Astrocyte (in vitro differentiated cells and primary cell): ENCODE results near the gene PHLPP2.

Source experiments
- EZH2 ChIP-seq: IDR thresholded peaks from 2 replicates; pipeline ENCODE4 v1.6.1; 2012; ENCODE audit warnings: mild to moderate bottlenecking, low read length, inconsistent platforms; ENCODE audit not compliant: insufficient read depth
- TF ChIP-seq, protein P1 (sequence below): IDR thresholded peaks from 2 replicates; pipeline ENCODE4 v1.5.1; 2011; ENCODE audit warnings: low read depth, mild to moderate bottlenecking, inconsistent platforms, low read length, moderate library complexity; ENCODE audit not compliant: insufficient read depth

DNA sequence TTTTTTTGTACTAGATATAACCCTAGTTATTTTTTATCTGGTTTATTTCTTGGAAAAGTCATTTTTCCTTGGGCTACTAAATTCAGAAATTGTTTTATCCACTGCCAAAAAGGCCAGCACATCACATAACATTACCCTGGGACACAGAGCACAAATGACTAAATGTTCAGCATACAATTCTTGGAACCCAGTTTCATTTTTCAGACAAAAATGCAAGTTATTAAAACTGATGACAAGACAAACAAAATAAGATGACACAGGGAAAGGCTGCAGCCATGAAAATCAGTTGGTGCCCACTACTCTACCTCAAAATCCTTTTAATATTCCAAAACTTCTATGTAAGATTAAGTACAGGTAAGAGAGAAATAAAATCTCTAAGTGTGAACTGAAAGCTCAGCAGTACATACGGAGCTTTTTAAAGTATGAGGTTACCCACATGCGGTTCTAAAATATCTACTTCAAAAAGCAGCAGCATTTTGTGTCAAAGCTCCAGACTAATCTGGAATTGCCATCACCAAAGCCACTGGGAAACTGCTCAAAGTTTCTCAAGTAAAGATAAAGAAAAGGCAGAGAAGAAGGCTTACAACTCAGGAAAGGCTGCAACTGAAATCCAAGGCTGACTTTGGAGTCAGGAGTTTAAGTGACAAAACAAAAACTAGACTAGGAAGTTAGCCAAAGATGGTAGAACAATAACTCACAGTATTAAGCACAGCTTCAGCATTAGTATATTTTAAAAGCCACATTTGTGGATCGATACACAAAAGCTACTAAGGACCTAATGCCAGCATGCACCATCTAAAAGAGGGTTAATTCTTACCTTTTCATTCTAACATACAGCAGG is 42.8 kb upstream of the PHLPP2 start:
- no peak for TF ChIP-seq EZH2
- TF ChIP-seq, protein P1, sequence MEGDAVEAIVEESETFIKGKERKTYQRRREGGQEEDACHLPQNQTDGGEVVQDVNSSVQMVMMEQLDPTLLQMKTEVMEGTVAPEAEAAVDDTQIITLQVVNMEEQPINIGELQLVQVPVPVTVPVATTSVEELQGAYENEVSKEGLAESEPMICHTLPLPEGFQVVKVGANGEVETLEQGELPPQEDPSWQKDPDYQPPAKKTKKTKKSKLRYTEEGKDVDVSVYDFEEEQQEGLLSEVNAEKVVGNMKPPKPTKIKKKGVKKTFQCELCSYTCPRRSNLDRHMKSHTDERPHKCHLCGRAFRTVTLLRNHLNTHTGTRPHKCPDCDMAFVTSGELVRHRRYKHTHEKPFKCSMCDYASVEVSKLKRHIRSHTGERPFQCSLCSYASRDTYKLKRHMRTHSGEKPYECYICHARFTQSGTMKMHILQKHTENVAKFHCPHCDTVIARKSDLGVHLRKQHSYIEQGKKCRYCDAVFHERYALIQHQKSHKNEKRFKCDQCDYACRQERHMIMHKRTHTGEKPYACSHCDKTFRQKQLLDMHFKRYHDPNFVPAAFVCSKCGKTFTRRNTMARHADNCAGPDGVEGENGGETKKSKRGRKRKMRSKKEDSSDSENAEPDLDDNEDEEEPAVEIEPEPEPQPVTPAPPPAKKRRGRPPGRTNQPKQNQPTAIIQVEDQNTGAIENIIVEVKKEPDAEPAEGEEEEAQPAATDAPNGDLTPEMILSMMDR: no peak
